ENCODE results near the gene WDR93.

Gene WDR93

DNA sequence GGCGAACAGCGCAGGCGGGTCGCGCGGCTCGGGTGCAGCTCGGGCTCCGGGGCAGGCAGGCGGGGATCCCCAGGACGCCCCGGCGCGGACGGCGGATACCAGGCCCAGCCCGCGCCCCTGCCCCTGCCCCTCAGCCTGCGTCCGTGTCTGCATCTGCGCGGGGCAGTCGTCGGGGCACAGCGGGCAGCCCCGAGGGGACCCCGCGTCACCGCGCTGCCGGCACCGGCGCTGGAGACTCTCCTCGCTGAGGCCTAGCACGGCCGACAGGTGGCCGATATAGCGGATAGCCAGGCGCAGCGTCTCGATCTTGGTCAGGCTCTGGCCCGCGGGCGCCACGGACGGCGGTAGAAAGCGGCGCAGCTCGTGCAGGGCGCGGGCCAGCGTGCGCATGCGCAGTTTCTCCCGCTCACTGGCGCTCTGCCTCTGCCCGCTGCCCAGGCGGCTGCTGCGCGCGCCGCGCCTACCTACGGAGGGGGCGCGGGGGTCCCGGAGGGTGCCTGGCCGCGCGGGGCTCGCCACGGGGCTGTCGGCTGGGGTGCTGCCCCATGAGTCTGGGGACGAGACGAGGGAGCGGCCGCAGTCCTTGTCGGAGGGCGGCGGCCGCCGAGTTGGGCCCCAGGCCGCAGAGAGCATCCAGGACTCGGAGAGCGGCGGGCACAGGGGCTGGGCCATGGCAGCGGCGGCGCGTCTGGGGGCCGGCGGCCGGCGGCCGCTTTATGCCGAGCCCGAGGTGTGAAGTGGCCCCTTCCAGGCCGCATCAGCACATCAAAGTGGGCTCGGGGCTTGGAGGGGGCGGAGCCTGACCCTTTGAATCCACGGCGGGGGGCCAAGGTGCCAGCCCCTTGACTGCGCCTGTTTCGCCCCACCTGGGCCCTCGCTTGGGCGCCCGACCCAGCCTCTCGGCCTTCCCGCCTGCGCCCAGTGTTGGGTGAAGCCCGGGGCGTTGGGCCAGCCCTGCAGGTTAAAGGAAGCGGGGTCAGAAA is 60.2 kb downstream of the WDR93 start, which contains the start of gene MESP1:
MESP1 (minus strand) TSS at position 690 of the 983 bp plus-strand sequence; CDS start at position 672, 18 bp downstream.
- DNase-seq = peak; percentile 63

DNA sequence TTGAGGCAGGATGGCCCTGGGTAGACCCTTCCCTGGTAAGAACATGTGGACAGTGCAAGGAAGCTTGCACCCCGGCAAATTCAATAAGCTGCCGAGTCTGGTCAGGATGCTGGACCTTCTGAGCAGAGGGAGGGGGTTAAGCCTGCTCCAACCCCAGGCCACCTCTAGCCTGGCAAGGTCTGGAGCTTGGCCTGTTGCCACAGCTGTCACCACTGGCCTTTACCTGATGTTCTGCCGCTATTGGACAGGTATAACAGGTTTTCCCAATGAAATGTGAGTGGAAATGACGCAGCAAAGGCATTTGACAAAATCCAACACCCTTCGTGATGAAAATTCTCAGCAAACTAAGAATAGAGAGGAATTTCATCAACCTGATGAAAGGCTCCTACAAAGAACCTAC is 61.1 kb downstream of the WDR93 start:
- no peak for DNase-seq

- no peak for DNase-seq
These were observed 63.2 kb downstream of the WDR93 start for GRCh38 chr15:89753855-89754254.

DNA sequence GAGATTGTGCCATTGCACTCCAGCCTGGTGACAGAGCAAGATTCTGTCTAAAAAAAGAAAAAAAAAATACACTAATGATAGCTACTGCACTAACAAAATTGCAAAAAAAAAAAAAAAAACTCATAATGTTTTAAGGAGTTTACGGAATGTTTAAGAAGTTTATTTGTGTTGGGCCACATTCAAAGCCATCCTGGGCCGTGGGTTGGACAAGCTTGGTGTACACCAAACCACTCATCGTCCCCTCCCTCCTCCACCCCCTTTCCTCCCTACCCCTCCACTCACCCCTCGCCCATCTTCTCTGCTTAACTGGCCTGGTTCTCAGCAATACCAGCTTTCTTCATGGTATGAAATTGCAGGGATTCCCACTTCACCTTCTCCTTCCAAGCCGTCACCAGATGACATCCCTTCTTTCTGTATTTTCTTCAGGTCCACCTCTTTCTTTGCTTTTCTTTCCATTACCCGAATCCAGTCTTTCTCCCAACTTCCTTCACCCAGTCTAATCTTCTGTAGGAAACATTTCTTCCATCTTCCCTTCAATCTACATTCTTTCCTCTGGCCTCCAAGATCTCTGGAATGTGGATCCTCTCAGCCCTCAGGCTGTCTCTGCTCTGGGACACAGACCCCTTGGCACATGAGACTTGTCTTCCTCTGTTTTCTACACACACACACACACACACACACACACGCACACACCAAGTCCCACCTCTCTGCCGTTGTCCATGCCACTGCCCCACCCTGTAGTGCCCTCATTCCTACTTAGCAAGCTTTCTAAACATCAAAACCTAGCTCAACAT is 63.9 kb downstream of the WDR93 start:
- no peak for DNase-seq

DNA sequence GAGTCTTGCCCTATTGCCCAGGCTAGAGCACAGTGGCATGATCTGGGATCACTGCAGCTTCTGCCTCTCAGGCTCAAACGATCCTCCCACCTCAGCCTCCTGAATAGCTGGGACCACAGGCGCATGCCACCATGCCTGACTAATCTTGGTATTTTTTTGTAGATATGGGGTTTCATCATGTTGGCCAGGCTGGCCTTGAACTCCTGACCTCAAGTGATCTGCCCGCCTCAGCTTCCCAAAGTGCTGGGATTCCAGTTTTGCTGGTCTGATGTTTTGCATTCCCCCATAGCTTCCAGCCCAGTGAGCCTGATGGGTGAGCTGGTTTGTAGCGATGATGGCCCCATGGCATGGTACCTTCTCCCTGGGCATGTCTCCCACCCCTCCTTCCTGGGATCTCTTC is 65.1 kb downstream of the WDR93 start:
- no peak for DNase-seq

DNA sequence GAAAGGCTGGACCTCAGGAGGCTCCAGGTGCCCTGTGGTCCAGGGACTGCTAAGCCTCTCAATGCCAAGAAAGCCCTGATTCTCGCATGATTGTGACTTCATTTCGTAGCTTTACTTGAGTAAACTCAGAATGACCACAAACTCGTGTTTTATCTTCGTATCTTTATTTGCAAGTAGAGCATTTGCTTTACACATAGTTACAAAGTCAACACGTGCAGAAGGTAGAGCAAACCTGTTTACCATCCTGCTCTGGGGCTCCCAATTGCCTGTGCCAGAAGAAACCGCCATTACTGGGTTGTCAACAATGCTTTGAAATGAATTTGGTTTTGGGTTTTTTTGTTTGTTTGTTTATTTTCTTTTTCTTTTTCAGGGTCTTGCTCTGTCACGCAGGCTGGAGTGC is 66.3 kb downstream of the WDR93 start:
- no peak for DNase-seq

DNA sequence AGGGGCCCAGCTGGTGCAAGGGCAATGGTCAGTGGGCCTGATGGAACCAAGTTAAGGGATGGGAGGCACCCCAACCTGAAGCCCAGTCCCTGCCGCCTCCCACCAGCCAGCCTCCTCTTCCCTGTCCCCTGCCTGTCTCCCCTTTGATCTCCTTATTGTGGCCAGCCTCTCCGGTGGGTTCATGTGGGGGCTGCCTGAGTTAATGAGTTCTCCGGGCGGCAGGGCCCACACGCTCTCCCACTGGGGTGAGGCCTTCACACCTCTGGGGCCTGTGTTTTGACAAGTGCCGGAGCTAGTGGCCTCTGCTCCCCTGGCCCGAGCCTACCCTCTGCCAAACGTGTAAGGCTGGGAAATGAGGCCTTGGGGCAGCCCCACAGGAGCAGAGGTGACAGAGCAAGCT is 67.7 kb downstream of the WDR93 start:
- no peak for DNase-seq

DNA sequence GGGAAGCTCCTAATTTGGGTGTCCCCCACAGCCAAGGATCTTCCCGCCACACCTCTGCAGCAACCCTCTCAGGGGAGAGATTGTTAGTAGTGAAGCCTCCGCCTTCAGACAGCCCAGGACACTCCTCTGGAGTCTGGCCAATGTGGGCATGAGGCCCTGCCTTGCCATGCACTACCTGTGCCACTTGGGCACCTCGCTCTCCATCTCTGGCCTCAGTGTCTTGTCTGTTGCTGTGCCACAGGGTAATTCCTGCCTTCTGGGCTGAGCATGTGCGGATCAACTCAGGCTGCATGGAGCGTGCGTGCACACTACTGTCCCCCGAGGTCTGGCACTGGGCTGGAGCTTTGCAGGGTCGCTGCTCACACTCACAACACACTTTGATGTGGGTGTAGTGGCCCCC is 68.4 kb downstream of the WDR93 start:
- DNase-seq = no peak

GRCh38 chr15:89759835-89760234 is 69.2 kb downstream of the WDR93 start:
- DNase-seq = no peak

DNA sequence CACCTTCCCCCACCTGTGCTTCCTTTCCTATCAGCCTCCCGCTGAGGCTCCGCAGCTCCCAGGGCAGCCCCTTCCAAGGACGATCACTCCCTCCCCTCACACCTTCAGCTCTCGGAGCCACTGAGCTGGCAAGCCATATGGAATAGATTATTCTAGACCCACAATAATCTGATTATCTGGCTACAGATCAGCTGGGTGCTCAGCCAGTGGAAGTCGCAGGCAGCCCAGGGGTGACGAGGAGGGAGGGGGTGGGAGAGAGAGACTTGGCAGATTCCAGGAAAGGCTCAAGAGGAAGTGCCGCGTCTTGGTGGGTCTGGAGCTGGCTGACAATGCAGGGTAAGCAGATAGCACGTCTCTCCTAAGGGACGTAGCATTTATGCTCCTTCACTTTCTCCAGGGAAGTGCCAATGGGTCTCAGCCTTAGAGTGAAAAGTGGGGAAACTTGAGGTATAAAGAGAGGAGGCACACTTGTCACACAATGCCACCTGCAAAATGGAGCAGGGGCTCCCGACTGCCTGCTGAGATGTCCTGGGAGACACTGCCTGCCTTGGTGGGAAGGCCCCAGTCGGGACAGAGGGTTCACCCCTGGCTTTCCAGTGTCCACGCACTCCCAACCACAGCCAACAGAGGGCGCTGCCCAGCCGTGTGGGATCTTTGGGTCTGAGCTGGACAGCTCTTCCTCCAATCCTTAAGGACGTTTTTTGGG is 69.8 kb downstream of the WDR93 start:
- peak; percentile 15 for DNase-seq

GRCh38 chr15:89761009-89761831 is 70.6 kb downstream of the WDR93 start:
- no peak for DNase-seq

DNA sequence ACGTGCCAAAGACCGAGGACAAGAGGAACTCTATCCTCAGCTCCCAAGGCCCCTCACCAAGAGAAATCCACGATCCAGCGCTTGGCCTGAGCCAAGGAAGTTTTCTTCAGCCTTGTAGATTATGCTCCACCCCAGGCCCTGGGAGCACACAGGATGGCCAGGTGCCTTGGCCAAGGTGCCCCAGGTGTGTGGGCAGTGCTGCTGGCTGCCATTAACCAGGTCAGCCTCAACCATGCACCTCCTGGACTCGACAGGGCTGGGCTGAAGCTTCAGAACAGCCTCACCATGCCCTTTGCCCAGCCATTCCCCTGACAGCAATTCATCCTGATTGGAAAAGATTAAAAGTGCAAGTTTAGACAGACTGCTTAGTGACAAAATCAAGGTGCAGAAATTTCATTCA is 71.3 kb downstream of the WDR93 start:
- DNase-seq = no peak

DNA sequence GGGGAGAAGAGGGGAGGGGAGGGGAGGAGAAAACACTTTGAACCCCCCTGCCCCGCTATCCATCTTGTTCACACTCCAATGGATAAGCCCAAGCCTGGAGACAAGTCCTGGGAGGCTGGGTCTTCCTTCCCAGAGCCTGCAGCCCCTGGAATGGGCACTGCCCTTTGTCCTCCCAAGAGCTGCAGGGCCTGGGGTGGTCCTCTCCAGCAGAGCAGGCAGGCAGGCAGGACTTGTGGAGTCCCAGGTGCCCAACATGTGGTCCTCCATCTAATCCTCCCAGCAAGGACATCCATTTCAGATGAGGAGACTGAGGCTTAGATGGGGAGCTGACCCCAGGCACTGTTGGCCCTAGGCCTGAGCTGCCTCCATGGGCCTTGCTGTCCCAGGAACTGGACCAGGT is 75.1 kb downstream of the WDR93 start:
- no peak for DNase-seq

GRCh38 chr15:89766357-89767311 is 76.0 kb downstream of the WDR93 start:
- no peak for DNase-seq

DNA sequence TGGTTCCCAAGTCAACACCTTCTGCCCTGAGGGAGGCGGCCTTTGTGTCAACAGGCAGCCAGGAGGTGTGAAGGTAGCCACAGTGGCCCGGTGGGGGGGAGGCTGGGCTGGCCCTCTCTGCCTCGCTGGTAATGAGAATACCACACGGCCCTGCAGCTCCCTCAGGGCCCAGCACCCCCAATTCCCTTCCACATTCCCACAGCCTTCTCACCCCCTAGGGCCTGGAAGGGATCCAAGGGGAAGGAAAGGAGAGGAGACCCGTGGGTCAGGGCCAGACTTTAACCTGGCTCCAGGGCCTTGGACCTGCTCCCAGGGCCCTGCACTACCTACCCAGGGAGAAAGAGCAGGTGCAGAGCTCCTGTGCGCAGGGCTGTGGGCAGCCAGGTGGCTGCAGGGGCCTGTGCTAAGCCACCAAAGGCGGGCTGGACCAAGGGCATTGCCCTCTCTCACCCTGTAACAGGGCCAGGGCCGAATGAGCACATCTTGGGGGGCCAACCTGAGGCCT is 76.9 kb downstream of the WDR93 start:
- no peak for DNase-seq

DNA sequence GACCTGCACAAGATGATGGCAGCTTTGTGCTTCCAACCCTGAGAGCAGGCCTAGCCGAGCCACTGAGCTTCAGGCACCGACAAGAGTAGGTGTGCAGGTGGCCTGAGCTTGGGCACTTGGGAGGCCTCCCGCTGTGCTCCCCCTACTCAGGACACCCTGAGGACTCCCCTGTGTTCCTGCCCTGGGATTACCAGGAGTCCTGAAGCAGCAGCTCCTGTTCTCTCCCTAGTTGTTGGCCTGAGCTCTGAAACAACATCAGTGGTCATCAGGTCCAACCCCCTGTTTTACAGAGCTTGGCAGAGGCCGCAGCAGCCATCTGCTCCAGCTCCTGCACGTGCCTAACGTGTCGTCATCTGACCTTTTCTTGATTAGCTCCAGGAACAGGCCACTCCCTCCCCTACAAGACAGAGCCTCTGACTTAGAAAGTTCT is 77.5 kb downstream of the WDR93 start:
- no peak for DNase-seq

DNA sequence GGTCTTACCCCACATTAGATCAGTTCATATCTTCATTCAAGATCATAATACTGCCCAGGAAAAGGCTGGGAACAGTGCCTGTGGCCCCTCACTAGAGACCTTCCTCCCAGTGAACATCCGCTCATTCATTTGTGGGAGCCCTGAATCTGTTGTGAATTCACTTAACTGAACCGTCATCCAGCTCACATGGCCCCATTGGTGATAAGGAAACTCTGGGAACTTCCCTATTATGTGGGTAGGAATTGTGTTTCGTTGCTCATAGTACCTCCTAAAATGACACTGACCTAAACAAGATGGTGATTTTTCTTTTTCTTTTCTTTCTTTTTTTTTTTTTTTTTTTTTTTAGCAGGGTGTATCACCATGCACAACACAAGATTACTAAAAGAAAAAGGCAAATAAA is 78.8 kb downstream of the WDR93 start:
- no peak for DNase-seq

DNA sequence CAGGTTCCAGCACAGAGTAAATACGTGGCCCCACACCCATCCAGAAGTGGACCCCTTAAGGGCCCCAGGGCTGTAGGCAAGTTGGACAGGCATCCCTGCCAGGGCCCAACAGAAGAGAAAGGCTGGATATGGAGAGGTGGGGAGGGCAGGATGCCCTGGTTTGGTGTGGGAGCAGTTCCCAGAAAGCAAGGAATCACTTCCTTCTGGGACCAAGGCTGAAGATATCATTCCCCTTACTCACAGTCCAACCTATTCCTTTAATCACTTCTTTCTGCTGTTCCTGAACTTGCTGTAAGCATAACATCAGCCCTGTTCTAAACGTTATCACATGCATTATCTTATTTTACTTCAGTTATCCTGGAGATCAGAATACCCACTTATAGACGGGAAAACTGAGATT is 79.4 kb downstream of the WDR93 start:
- no peak for DNase-seq

- DNase-seq = no peak
These were observed 82.4 kb downstream of the WDR93 start for GRCh38 chr15:89772932-89773583.

DNA sequence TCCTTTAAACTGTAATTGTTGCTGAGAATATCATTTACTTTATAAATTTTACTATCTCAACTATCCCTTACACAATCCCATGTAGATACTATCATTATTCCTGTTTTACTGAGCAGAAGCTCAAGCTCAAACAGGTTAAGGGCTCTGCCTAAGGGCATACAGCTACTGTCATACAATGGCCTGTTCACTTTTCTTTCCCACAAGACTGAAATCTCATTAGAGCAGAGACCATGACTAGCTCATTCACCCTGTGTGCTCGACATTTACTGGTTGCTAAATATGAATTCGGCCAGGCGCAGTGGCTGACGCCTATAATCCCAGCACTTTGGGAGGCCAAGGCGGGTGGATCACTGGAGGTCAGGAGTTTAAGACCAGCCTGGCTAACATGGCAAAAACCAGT is 83.9 kb downstream of the WDR93 start:
- DNase-seq = no peak

Data from DMS79 treated with DMSO at 0.1 percent for 48 hours (cell line).